ENCODE data around the gene BEAN1. TPM values are rescaled to one million over a fixed set of nuclear protein-coding genes. Genes with fewer than 3 reads are reported as not detected.

The BEAN1 gene
- total RNA-seq, 4 donors from 2014 or later: 0.40 TPM; not detected in 3

DNA sequence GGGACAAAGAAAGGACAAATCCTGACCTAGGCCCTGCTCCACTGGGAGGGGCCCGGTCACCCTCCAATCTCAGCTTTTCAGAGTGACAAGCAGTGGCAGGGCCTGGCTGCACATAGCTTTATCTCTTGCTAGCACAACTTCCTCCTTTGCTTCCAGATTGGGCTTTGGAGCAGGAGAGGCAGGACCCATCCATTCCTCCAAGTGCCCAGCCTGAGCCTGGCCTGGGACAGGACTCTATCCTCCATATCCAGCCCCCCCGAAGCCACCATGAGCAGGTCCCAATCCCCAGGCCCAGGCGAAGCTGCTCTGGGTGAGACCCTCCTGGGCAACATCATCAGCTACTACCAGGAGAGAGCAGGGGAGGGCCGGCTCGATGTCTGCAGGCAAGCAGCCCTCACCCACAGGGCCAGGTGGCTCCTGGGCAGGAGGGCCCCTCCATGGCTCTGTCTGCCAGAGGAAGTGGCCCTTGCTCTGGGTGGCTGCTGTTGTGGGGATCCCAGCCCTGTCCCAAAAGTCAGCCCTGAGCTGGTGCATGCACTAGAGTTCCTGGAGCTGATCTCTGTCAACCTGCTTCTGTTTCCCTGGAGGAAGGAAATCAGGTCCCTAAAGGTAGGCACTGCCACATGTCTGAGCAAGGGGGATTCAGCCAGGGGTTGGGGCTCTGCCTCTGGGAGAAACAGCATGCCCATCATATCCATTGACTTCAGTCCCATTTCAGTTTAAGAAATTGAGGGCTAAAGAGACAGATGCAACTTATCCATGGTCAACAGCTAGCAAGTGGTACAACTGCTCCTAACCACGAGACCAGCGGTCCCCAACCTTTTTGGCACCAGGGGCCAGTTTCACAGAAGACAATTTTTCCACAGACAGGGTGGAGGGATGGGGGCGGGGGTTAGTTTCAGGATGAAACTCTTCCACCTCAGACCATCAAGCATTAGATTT is 64.0 kb downstream of the BEAN1 start:
- TF ChIP-seq EP300 (IDR thresholded peaks at IDR 0.05; ENCODE audit: low read depth): no peak
- no peak for TF ChIP-seq POLR2AphosphoS5 (IDR thresholded peaks at IDR 0.05)
- no peak for TF ChIP-seq POLR2A (IDR thresholded peaks at IDR 0.05)
- TF ChIP-seq, protein P1, sequence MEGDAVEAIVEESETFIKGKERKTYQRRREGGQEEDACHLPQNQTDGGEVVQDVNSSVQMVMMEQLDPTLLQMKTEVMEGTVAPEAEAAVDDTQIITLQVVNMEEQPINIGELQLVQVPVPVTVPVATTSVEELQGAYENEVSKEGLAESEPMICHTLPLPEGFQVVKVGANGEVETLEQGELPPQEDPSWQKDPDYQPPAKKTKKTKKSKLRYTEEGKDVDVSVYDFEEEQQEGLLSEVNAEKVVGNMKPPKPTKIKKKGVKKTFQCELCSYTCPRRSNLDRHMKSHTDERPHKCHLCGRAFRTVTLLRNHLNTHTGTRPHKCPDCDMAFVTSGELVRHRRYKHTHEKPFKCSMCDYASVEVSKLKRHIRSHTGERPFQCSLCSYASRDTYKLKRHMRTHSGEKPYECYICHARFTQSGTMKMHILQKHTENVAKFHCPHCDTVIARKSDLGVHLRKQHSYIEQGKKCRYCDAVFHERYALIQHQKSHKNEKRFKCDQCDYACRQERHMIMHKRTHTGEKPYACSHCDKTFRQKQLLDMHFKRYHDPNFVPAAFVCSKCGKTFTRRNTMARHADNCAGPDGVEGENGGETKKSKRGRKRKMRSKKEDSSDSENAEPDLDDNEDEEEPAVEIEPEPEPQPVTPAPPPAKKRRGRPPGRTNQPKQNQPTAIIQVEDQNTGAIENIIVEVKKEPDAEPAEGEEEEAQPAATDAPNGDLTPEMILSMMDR (IDR thresholded peaks at IDR 0.05): no peak
- H3K27ac ChIP-seq: no peak overlapping the region
- H3K9me3 ChIP-seq: no peaks in the 10 kb centered on the region
- H3K4me3 ChIP-seq: no peak overlapping the region
- H3K36me3 ChIP-seq: no peaks in the 10 kb centered on the region
- no peak for DNase-seq
- no peaks in the 10 kb centered on the region for H3K27me3 ChIP-seq
- peaks cover 0 to 11% (median 8%) of the 10 kb centered on the region in 4 donors for H3K4me1 ChIP-seq
- WGBS, 2 donors (ENCODE audit: low coverage in 1 of 2): 87% methylated on average over 6 of the region's 8 CpGs; no CpG with 5 or more reads in 1 of the 2 donors
- intact Hi-C loops (cut with DNase I; ENCODE audit: low total_unique reads) (no loop called here), in situ Hi-C loops (cut with MboI; ENCODE audit: low pct_ligation_motif_present in 1 of 4, low pct_unique_long_range_greater_than_20kb in 1 of 4, low sequenced_read_pairs in 3 of 4) (loop anchor here in 2 of 4 donors (25.0 kb wide), 1 partner anchor 96 kb away; the partner anchor contains the start of gene CMTM2 (in 2 of the 2))

DNA sequence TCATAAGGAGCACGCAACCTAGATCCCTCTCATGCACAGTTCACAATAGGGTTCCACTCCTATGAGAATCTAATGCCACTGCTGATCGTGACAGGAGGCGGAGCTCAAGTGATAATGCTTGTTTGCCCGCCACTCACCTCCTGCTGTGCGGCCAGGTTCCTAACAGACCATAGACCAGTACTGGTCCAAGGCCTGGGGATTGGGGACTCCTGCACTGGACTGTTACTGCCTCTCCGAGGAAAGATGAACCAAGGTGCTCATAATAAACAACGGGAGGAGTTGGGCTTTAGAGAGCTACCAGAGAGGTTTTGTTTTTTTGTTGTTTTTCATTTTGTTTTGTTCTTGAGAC is 64.6 kb downstream of the BEAN1 start:
- no peaks in the 10 kb centered on the region for H3K27me3 ChIP-seq
- WGBS, 2 donors (ENCODE audit: low coverage in 1 of 2): 79 to 84% methylated on average over 2 to 7 of the region's 7 CpGs
- intact Hi-C loops (cut with DNase I; ENCODE audit: low total_unique reads): no loop called here
- TF ChIP-seq EP300 (IDR thresholded peaks at IDR 0.05; ENCODE audit: low read depth) (no peak), POLR2A (IDR thresholded peaks at IDR 0.05) (no peak), POLR2AphosphoS5 (IDR thresholded peaks at IDR 0.05) (no peak)
- TF ChIP-seq, protein P1 (IDR thresholded peaks at IDR 0.05): no peak
- peaks cover 0 to 7% (median 6%) of the 10 kb centered on the region in 4 donors for H3K4me1 ChIP-seq
- in situ Hi-C loops (cut with MboI; ENCODE audit: low pct_ligation_motif_present in 1 of 4, low pct_unique_long_range_greater_than_20kb in 1 of 4, low sequenced_read_pairs in 3 of 4): loop anchor here in 2 of 4 donors (25.0 kb wide), 1 partner anchor 96 kb away; the partner anchor contains the start of gene CMTM2 (in 2 of the 2)
- no peak for DNase-seq
- H3K27ac ChIP-seq: no peak overlapping the region
- no peaks in the 10 kb centered on the region for H3K36me3 ChIP-seq
- no peaks in the 10 kb centered on the region for H3K9me3 ChIP-seq
- no peak overlapping the region for H3K4me3 ChIP-seq

DNA sequence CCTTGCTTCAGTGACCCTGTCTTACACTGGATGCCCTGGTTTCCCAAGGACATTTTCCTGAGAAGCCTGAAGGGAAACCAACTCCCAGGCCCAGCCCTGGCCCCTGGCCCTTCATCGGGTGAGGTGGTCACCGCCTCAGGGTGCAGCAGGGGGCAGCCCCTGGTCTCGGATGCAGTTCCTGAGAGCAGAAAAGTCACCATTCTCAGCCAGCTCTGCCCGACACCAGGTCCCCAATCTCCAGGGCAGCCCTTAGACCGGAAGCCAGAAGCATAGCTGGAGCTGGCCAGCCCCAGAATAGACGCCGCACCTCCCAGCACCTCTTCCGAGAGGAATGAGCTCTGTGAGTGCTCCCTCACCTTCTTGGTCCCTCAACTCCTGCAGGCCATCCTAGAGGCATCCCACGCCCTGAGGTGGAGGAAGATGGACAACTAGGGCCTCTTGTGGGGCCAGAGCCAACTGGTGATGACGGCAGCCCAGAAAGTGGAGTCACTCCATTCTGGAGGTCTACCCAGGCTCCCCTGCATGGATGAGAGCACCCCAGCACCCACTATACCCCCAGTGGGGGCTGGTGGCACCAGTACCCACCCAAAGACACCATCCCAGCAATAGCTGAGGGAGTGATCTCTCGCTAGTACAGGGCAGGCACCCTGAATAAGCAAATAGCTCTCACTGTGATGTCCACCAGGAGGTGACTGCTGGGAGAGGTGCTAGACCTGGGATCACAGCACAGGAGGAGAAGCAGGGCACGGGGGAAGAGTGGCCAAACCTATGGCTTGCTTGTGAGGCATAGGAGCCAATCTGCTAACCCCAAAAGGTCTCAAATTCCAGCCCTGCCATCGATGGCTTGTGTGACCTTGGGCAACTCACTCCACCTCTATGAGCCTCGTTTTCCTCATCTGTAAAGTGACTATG is 66.7 kb downstream of the BEAN1 start:
- no peaks in the 10 kb centered on the region for H3K9me3 ChIP-seq

More for the DNA sequence above, 66.7 kb downstream of the BEAN1 start:
- Histone ChIP-seq H3K4me3 (no peak overlapping the region), H3K27me3 (no peaks in the 10 kb centered on the region), H3K36me3 (no peaks in the 10 kb centered on the region), H3K4me1 (no peaks in the 10 kb centered on the region), H3K27ac (no peak overlapping the region)
- in situ Hi-C loops (cut with MboI; ENCODE audit: low pct_ligation_motif_present in 1 of 4, low pct_unique_long_range_greater_than_20kb in 1 of 4, low sequenced_read_pairs in 3 of 4): loop anchor here in 2 of 4 donors (25.0 kb wide), 1 partner anchor 94 kb away; the partner anchor contains the start of gene CMTM2 (in 2 of the 2)
- no peak for DNase-seq
- intact Hi-C loops (cut with DNase I; ENCODE audit: low total_unique reads): no loop called here
- WGBS, 2 donors (ENCODE audit: low coverage in 1 of 2): 86% methylated on average over 14 of the region's 14 CpGs; no CpG with 5 or more reads in 1 of the 2 donors
- TF ChIP-seq, protein P1 (IDR thresholded peaks at IDR 0.05): no peak
- no peak for TF ChIP-seq POLR2A (IDR thresholded peaks at IDR 0.05)
- TF ChIP-seq EP300 (IDR thresholded peaks at IDR 0.05; ENCODE audit: low read depth): no peak
- TF ChIP-seq POLR2AphosphoS5 (IDR thresholded peaks at IDR 0.05): no peak

Measured in transverse colon (tissue), 4 donors.